Activated CD4-positive, alpha-beta T cell treated with anti-CD3 and anti-CD28 coated beads, Interleukin-10, Interleukin-2, amounts not matched to agents 100 ng/mL and 50 ng/mL, durations not matched to agents 16 hours and 8 hours (primary cell): ENCODE results near the gene TRIM7.

ENCODE experiments used
- DNase-seq: peaks from one replicate; pipeline ENCODE4 v3.0.0-alpha.2; 2020

Gene TRIM7

GRCh38 chr5:181169459-181170236 is 35.3 kb downstream of the TRIM7 start:
- peak; percentile 92 for DNase-seq

- DNase-seq = no peak
Observed at GRCh38 chr5:181168595-181169118, 36.3 kb downstream of the TRIM7 start.

- DNase-seq = peak; percentile 61
Observed at GRCh38 chr5:181167814-181168488, 37.0 kb downstream of the TRIM7 start.

DNA sequence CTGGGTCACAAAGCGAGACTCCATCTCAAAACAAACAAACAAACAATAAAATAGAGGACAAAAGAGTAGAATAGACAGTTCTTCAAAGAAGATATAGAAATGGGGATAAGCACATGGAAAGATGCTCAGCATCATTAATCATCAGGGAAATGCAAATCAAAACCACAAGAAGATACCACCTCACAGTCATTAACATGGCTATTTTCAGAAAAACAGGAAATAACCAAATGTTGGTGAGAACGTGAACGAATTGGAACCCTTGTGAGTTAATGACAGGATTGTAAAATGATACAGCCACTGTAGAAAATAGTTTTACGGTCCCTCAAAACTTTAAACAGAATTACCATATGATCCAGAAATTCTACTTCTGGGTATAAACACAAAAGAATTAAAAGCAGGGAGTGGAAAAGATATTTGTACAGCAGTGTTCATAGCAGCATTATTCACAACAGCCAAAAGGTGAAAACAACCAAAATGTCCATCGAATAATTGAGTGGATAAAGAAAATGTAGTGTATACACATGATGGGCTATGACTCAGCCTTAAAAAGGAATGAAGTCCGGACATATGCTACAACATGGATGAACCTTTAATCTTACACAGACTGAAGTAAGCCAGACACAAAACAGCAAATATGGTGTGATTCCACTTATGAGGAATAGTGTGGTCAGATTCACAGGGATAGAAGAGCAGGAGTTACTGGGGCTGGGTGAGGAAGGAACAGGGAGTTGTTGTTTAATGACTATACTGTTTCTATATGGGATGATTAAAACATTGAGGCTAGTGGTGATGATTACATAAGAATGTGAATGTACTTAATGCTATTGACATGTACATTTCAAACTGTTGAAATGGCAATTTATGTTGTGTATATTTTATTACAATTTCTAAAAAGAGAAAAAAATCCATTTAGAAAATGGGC is 37.9 kb downstream of the TRIM7 start:
- no peak for DNase-seq

GRCh38 chr5:181164076-181164952 is 40.7 kb downstream of the TRIM7 start:
- DNase-seq = peak; percentile 78

GRCh38 chr5:181163487-181164075 is 41.4 kb downstream of the TRIM7 start:
- no peak for DNase-seq

GRCh38 chr5:181161534-181162175 is 43.3 kb downstream of the TRIM7 start:
- DNase-seq = no peak

DNA sequence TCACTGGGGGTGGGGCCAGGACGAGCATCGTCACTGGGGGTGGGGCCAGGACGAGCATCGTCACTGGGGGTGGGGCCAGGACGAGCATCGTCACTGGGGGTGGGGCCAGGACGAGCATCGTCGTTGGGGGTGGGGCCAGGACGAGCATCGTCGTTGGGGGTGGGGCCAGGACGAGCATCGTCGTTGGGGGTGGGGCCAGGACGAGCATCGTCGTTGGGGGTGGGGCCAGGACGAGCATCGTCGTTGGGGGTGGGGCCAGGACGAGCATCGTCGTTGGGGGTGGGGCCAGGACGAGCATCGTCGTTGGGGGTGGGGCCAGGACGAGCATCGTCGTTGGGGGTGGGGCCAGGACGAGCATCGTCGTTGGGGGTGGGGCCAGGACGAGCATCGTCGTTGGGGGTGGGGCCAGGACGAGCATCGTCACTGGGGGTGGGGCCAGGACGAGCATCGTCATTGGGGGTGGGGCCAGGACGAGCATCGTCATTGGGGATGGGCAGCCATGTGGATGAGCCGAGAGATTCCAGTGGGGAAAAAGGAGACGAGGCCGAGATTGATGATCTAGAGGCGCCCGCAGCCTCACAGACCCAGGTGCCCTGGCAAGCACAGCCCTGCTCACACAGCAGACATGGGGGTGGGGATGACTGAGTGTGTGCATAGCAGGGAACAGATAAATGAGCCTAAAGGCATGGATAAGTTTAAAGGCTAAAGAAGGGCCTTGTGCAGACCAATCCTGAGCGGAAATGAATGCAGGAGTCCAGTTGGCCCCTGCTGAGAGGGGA is 44.1 kb downstream of the TRIM7 start:
- DNase-seq = peak; percentile 40

GRCh38 chr5:181160152-181160754 is 44.7 kb downstream of the TRIM7 start:
- DNase-seq = peak; percentile 54

DNA sequence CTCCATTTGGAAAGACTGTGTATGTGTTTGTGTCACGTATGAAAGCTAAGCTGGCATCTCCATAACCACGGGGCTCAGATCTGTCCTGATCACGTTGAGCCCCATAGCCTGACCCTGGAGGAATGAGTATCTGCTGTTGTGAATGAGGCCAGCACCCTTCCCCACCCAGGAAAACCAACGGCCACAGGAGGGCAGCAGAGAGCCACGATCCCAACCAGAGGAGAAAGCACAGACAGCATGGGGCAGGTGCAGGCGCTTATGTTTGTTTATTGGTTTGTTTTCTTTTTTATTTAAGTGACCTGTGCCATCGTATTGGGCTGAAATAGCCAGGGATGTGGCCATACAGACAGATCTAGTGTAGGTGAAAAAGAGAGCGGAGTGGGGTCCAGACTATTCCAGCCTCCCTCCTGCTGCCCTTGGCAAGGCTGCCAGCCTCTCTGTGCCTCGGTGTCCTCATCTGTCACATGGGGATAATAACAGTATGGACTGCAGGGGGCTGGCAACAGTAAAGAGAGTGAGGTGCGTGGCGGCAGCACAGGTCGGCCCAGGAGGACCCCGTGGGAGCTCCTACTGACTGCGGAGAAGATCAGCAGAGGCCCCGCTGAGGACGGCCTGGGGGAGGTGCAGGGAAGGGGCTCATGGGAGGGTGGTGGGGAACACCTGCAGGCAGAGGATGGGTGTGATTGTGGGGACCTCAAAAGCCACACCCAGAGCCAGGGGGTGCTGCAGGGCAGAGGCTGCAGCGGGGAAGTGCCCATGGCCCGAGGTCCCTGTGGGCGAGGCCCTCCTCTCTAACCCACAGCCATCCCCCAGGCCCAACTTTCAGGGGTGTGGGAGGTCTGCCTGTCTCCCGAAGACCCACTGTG is 45.5 kb downstream of the TRIM7 start:
- DNase-seq = peak; percentile 92

DNA sequence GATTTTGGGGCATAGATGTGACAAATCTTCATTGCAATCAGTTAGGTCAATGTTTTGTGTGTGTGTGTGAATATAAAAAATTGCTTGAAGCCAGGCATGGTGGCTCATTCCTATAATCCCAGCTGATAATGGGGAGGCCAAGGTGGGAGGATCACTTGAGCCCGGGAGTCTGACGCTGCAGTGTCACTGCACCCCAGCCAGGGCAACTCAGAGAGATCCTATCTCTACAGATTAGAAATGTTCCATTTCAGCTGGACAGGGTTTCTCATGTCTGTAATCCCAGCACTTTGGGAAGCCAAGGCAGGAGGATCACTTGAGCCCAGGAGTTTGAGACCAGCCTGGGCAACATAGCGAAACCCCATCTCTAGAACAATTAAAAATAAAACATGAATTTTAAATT is 46.1 kb downstream of the TRIM7 start:
- no peak for DNase-seq

DNA sequence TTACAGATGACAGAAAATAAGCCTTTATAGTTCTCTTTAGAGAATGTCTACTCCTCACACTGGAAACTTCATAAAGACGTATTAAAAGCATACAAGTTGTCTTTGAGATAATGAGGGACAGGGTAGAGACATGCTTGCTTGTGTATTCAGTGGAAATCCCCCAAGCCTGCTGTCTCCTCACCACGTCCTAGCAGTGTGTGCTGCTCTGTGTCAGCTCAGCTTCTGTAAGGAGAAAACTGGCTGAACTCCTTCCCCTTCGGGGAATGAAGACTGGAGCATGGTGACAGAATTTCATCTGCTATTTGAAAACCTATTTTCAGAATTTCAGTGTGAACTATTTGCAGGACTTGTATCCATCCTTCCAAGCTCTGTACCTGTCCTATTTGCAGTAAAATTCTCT is 48.2 kb downstream of the TRIM7 start:
- no peak for DNase-seq

DNA sequence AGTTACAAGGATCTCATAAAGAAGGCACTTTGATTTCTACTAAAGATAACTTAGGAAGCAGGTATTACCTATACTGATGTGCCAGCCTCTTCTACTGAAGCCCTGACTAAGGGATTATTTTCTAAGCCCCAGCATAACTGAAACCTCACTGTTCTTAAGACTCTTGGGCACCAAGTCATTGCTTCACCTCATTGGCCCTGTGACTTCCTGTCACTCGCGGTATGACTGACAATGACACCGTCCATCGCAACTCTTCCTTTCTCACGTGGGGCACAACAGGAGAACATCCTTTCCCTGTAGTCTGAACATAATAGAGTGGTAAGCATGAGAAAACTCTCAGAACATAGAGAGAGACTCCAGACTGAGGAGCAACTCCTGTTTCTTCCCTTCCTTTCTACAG is 51.2 kb downstream of the TRIM7 start:
- peak; percentile 62 for DNase-seq

GRCh38 chr5:181152406-181152805 is 52.6 kb downstream of the TRIM7 start:
- DNase-seq = no peak

DNA sequence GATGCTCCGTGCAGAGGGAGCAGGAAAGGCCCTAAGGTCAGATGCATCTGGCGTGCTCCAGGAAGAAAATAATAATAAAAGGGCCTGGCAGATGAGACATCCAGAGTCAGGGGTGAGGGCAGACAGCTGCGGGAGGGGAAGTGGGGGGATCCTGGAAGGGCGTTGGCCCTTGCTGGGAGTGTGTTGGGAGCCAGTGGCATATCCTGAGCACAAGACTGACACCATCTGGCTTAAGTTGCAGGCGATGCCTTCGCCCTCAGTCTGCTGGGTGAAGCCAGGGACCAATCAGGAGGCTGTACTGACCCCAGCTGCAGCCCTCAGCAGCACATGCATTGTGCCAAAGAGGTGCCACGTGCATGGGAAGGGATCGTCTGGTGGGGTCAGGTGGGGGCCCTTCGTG is 53.9 kb downstream of the TRIM7 start:
- no peak for DNase-seq

DNA sequence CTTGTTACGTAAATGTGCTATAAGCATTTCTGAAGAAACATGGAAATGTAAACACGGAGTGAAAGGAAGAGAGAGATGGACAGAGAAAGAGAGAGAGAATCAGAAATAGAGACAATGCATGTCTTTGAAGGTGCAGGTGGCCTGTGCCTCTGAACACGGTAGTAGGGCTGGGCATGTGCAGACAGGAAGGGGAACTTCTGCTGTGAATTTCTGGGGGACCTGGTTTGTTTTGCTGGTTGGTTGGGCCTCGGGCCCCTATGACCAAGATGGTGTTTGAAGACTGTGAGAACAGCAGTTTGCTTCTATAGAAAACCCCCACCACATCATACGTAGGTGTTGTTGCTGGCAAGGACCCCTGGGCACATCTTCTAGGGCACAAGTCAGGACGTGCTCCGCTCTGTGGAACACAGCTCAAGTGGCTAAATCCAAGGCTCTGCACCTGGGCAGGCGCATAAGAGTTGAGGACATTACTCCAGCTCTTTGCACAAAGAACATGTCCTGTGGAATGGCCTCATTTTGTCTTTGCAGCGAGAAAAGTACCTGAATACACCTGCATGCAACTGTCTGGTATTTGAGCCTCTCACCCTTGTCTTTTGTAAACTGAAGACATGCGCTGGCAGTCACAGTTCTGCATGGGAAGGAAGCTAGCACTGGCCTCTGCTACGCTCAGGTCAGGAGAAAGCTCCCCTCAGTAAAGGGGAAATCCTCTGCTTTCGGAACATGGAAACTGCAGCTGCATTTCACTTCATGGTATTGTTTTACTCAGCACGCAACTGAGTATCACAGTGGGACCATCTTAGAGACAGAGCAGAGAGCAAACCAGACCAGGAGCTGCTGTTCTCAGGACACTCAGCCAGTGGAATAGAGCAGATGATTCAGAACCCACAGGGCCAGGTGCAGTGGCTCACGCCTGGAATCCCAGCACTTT is 54.9 kb downstream of the TRIM7 start:
- DNase-seq = no peak

- DNase-seq = no peak
Observed at GRCh38 chr5:181149355-181149754, 55.6 kb downstream of the TRIM7 start.
